ENCODE measurements around the gene RAD51B. TPM values are rescaled to one million over a fixed set of nuclear protein-coding genes. Genes with fewer than 3 reads are reported as not detected.

The RAD51B gene
- total and polyA plus RNA-seq, 9 donors = 21.6 to 70.1 (median 35.1) TPM

DNA sequence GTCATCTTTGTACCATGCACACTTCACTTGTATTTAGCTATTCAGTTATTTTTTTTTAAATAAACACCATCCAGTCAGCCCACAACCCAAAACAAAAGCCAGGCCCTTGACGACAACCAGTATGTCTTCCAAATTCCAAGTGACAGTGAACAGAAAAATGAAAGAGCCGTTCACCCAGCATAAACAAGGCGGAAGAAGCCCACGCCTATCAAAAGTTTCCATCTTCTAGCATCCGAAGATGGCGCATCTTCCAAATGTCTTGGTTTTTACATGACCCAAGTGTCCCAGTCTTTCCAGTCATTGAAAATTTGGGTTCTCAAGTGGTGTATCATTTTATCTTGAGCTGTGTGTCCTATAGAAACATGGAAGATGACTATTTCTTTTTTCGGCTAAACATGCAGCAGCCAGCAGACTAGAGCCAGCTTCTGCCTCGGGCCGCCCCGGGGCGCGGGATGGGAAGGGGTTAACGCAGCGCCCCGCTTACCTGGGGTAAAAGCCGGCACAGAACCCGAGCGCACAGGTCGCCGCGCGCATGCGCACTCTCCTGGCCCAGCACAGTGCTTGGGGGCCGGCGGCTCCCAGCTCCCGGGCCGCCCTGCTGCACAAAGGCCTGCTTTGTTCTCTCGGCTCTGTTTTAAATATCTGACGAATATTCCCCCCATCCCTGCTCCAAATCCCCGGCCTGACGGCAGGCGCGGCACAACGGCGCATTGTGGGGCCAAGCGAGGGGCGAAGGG, 808.5 kb downstream of the RAD51B start:
- Histone ChIP-seq H3K36me3 (no peaks in the 10 kb centered on the region), H3K4me1 (ENCODE audit: insufficient read depth) (peaks cover 9% of the 10 kb centered on the region), H3K4me3 (peak overlapping the region; percentile 8), H3K27me3 (no peaks in the 10 kb centered on the region), H3K27ac (no peak overlapping the region), H3K9me3 (no peaks in the 10 kb centered on the region)
- DNase-seq = no peak
- intact Hi-C loops (cut with DNase I) = no loop called here
- TF ChIP-seq POLR2A (IDR thresholded peaks at IDR 0.05) (no peak), EP300 (IDR thresholded peaks at IDR 0.05) (no peak)
- TF ChIP-seq, protein P1, sequence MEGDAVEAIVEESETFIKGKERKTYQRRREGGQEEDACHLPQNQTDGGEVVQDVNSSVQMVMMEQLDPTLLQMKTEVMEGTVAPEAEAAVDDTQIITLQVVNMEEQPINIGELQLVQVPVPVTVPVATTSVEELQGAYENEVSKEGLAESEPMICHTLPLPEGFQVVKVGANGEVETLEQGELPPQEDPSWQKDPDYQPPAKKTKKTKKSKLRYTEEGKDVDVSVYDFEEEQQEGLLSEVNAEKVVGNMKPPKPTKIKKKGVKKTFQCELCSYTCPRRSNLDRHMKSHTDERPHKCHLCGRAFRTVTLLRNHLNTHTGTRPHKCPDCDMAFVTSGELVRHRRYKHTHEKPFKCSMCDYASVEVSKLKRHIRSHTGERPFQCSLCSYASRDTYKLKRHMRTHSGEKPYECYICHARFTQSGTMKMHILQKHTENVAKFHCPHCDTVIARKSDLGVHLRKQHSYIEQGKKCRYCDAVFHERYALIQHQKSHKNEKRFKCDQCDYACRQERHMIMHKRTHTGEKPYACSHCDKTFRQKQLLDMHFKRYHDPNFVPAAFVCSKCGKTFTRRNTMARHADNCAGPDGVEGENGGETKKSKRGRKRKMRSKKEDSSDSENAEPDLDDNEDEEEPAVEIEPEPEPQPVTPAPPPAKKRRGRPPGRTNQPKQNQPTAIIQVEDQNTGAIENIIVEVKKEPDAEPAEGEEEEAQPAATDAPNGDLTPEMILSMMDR (IDR thresholded peaks at IDR 0.05) = no peak
- WGBS, 3 donors = 82 to 86% (median 83%) methylated on average over 36 to 37 of the region's 37 CpGs

DNA sequence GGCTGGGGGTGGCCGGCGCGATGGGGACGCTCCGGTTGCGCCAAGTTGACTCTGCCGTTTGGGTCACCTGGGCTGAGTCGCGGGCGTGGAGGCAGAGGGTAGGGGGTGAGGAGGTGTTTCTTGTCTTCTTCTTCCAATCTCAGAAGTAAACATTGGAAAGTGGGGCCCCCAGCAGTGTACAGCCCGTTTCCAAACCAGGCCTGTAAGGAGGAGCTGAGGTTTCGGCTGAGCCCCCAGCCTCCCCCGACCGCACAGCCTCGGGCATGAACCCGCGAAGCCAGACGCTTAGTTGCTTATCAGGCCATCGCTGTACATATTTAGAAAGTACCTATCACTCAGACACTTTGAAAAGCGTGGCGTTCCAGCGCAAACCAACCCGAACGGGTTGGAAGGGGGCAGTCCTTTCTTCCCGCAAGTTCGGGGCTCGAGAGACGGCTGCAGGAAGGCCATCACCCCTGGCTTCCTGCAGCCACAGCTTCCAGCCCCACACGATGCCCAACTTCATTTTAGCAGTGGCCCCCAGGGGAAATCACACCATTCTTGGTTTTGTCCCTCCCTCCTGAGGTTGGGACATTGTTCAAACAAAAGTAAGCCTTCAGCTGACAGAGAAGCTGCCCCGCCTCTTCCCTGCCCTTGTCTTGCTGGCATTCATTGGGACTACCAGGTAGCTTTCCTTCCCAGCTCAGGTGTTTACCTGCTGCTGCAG, 809.2 kb downstream of the RAD51B start:
- Histone ChIP-seq H3K27ac (no peak overlapping the region), H3K27me3 (no peaks in the 10 kb centered on the region), H3K36me3 (no peaks in the 10 kb centered on the region), H3K9me3 (no peaks in the 10 kb centered on the region), H3K4me1 (ENCODE audit: insufficient read depth) (peaks cover 12% of the 10 kb centered on the region), H3K4me3 (peak overlapping the region; percentile 8)
- intact Hi-C loops (cut with DNase I) = no loop called here
- no peak for TF ChIP-seq EP300 (IDR thresholded peaks at IDR 0.05)
- no peak for TF ChIP-seq POLR2A (IDR thresholded peaks at IDR 0.05)
- TF ChIP-seq, protein P1 (IDR thresholded peaks at IDR 0.05) = no peak
- DNase-seq = no peak
- WGBS, 3 donors = 87 to 90% (median 89%) methylated on average over 30 of the region's 30 CpGs

DNA sequence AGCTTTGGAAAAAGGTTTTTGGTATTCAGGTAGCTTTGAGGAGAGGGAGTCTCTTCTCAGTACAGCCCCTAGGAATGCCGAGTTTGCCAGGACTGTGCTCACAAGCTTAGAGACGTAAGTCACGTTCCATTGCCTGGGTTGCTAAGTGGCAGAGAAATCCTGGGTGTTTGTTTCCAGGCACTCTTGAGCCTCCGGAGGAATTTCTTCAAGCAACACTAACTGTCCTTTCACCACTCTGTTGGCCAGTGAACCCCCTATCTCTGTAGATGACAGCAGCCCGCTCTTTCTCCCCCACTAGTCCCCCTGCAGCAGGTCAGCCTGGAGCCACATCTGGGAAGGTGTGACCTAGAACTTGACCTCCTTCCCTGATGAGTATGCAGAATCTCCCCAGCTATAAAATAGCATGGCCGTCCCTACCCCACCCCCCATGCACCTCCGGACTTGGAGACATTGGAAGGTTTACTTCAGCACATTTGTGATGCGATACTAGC, 810.5 kb downstream of the RAD51B start:
- H3K9me3 ChIP-seq = no peaks in the 10 kb centered on the region
- DNase-seq = no peak
- TF ChIP-seq, protein P1 (IDR thresholded peaks at IDR 0.05) = no peak
- no peak overlapping the region for H3K27ac ChIP-seq
- H3K27me3 ChIP-seq = no peaks in the 10 kb centered on the region
- no peak overlapping the region for H3K4me3 ChIP-seq
- H3K4me1 ChIP-seq (ENCODE audit: insufficient read depth) = peaks cover 14% of the 10 kb centered on the region
- 90 to 92% (median 91%) methylated on average over 8 of the region's 8 CpGs for WGBS, 3 donors
- intact Hi-C loops (cut with DNase I) = no loop called here
- no peaks in the 10 kb centered on the region for H3K36me3 ChIP-seq

DNA sequence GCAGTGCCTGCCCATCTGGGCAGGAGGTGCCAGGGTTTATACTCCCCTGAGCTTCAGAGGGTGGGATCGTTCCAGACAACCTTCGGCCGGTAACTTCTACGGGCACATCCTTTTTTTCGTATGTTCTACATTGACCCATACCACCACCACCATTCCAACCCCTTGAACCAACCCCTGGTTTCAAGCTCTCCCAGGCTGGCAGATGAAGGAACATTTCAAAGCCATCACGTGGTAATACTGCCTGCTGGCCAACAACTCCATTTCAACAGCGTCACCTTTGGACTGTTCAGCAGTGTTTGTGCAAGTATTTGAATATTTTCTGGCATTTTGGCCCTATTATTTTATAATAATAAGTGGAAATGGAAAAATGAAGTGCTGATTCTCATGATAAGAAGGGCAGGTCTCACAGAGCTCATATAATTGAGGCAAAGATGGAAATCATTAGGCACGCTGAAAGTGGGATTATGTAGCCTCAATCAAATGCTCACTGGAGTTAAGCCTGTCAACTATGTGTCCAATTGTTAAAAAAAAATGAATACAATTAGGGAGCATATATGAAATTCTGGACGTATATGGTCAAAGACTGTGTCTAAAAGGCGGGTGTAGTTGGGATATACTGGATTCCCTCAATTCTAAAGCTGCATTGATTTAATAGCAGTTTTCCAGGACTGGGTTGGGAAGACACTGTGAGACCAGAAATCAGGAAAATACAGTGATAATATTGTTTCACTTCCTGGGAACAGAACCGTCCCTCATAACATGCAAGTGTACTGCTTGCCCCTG, 811.2 kb downstream of the RAD51B start:
- intact Hi-C loops (cut with DNase I) = no loop called here
- Histone ChIP-seq H3K9me3 (no peaks in the 10 kb centered on the region), H3K4me3 (no peak overlapping the region), H3K27me3 (no peaks in the 10 kb centered on the region), H3K36me3 (no peaks in the 10 kb centered on the region), H3K27ac (no peak overlapping the region), H3K4me1 (ENCODE audit: insufficient read depth) (peaks cover 14% of the 10 kb centered on the region)
- WGBS, 3 donors = 88 to 92% (median 90%) methylated on average over 11 of the region's 11 CpGs
- DNase-seq = no peak
- TF ChIP-seq POLR2A (IDR thresholded peaks at IDR 0.05) (no peak), EP300 (IDR thresholded peaks at IDR 0.05) (no peak)
- TF ChIP-seq, protein P1 (IDR thresholded peaks at IDR 0.05) = no peak

Data from ovary (tissue), 9 donors.